ENCODE measurements around the gene THTPA.

THTPA gene

GRCh38 chr14:23555882-23556699, at the start of gene THTPA:
Gene THTPA (plus strand): TSS chr14:23556271. CDS start chr14:23556758, 487 bp downstream.
- Histone ChIP-seq H3K27me3 (ENCODE audit: control insufficient read depth, insufficient read depth, low read length) (no peaks in the 10 kb centered on the region), H3K27ac (ENCODE audit: low read length) (peak within 1 kb of the TSS; percentile 51), H3K9me3 (ENCODE audit: control insufficient read depth, low read depth, low read length) (no peaks in the 10 kb centered on the region), H3K4me1 (ENCODE audit: control insufficient read depth, low read depth, low read length) (peaks cover 8% of the 10 kb centered on the region), H3K4me3 (ENCODE audit: low read length) (peak within 1 kb of the TSS; percentile 74), H3K36me3 (ENCODE audit: control insufficient read depth, low read depth, low read length) (peaks cover 14% of the 10 kb centered on the region), H3K9ac (ENCODE audit: low read length) (peak within 1 kb of the TSS; percentile 74)

- H3K9me3 ChIP-seq (ENCODE audit: control insufficient read depth, low read depth, low read length), result no peaks in the 10 kb centered on the region
- H3K4me3 ChIP-seq (ENCODE audit: low read length), result no peak overlapping the region
- no peaks in the 10 kb centered on the region for H3K36me3 ChIP-seq (ENCODE audit: control insufficient read depth, low read depth, low read length)
- H3K9ac ChIP-seq (ENCODE audit: low read length), result no peak overlapping the region
- no peaks in the 10 kb centered on the region for H3K4me1 ChIP-seq (ENCODE audit: control insufficient read depth, low read depth, low read length)
- no peak overlapping the region for H3K27ac ChIP-seq (ENCODE audit: low read length)
- H3K27me3 ChIP-seq (ENCODE audit: control insufficient read depth, insufficient read depth, low read length), result peaks cover 5% of the 10 kb centered on the region
These were observed 43.9 kb upstream of the THTPA start for GRCh38 chr14:23512156-23512555.

GRCh38 chr14:23513005-23513817, 42.9 kb upstream of the THTPA start:
- no peak overlapping the region for H3K27ac ChIP-seq (ENCODE audit: low read length)
- no peak overlapping the region for H3K9ac ChIP-seq (ENCODE audit: low read length)
- H3K4me1 ChIP-seq (ENCODE audit: control insufficient read depth, low read depth, low read length), result peaks cover 6% of the 10 kb centered on the region
- peaks cover 5% of the 10 kb centered on the region for H3K27me3 ChIP-seq (ENCODE audit: control insufficient read depth, insufficient read depth, low read length)
- H3K4me3 ChIP-seq (ENCODE audit: low read length), result no peak overlapping the region
- H3K9me3 ChIP-seq (ENCODE audit: control insufficient read depth, low read depth, low read length), result no peaks in the 10 kb centered on the region
- no peaks in the 10 kb centered on the region for H3K36me3 ChIP-seq (ENCODE audit: control insufficient read depth, low read depth, low read length)

GRCh38 chr14:23513818-23514643, 42.0 kb upstream of the THTPA start:
- Histone ChIP-seq H3K4me1 (ENCODE audit: control insufficient read depth, low read depth, low read length) (peaks cover 14% of the 10 kb centered on the region), H3K27me3 (ENCODE audit: control insufficient read depth, insufficient read depth, low read length) (peaks cover 5% of the 10 kb centered on the region), H3K27ac (ENCODE audit: low read length) (no peak overlapping the region), H3K36me3 (ENCODE audit: control insufficient read depth, low read depth, low read length) (no peaks in the 10 kb centered on the region), H3K9ac (ENCODE audit: low read length) (no peak overlapping the region), H3K4me3 (ENCODE audit: low read length) (no peak overlapping the region), H3K9me3 (ENCODE audit: control insufficient read depth, low read depth, low read length) (no peaks in the 10 kb centered on the region)

GRCh38 chr14:23514644-23514957, 41.5 kb upstream of the THTPA start:
- Histone ChIP-seq H3K27ac (ENCODE audit: low read length) (no peak overlapping the region), H3K4me1 (ENCODE audit: control insufficient read depth, low read depth, low read length) (peaks cover 15% of the 10 kb centered on the region), H3K36me3 (ENCODE audit: control insufficient read depth, low read depth, low read length) (no peaks in the 10 kb centered on the region), H3K9me3 (ENCODE audit: control insufficient read depth, low read depth, low read length) (no peaks in the 10 kb centered on the region), H3K9ac (ENCODE audit: low read length) (no peak overlapping the region), H3K27me3 (ENCODE audit: control insufficient read depth, insufficient read depth, low read length) (peaks cover 5% of the 10 kb centered on the region), H3K4me3 (ENCODE audit: low read length) (no peak overlapping the region)

- H3K27ac ChIP-seq (ENCODE audit: low read length), result no peak overlapping the region
- no peaks in the 10 kb centered on the region for H3K36me3 ChIP-seq (ENCODE audit: control insufficient read depth, low read depth, low read length)
- no peaks in the 10 kb centered on the region for H3K9me3 ChIP-seq (ENCODE audit: control insufficient read depth, low read depth, low read length)
- no peak overlapping the region for H3K4me3 ChIP-seq (ENCODE audit: low read length)
- peaks cover 5% of the 10 kb centered on the region for H3K27me3 ChIP-seq (ENCODE audit: control insufficient read depth, insufficient read depth, low read length)
- peaks cover 20% of the 10 kb centered on the region for H3K4me1 ChIP-seq (ENCODE audit: control insufficient read depth, low read depth, low read length)
- no peak overlapping the region for H3K9ac ChIP-seq (ENCODE audit: low read length)
These were observed 38.3 kb upstream of the THTPA start for GRCh38 chr14:23517650-23518326.

GRCh38 chr14:23518709-23519108, 37.4 kb upstream of the THTPA start:
- H3K9me3 ChIP-seq (ENCODE audit: control insufficient read depth, low read depth, low read length), result no peaks in the 10 kb centered on the region
- no peak overlapping the region for H3K4me3 ChIP-seq (ENCODE audit: low read length)
- H3K9ac ChIP-seq (ENCODE audit: low read length), result no peak overlapping the region
- H3K4me1 ChIP-seq (ENCODE audit: control insufficient read depth, low read depth, low read length), result peaks cover 20% of the 10 kb centered on the region
- no peak overlapping the region for H3K27ac ChIP-seq (ENCODE audit: low read length)
- no peaks in the 10 kb centered on the region for H3K36me3 ChIP-seq (ENCODE audit: control insufficient read depth, low read depth, low read length)
- peaks cover 5% of the 10 kb centered on the region for H3K27me3 ChIP-seq (ENCODE audit: control insufficient read depth, insufficient read depth, low read length)

GRCh38 chr14:23520899-23521533, 35.1 kb upstream of the THTPA start:
- Histone ChIP-seq H3K27me3 (ENCODE audit: control insufficient read depth, insufficient read depth, low read length) (peaks cover 5% of the 10 kb centered on the region), H3K9ac (ENCODE audit: low read length) (no peak overlapping the region), H3K4me3 (ENCODE audit: low read length) (no peak overlapping the region), H3K9me3 (ENCODE audit: control insufficient read depth, low read depth, low read length) (no peaks in the 10 kb centered on the region), H3K4me1 (ENCODE audit: control insufficient read depth, low read depth, low read length) (peaks cover 20% of the 10 kb centered on the region), H3K36me3 (ENCODE audit: control insufficient read depth, low read depth, low read length) (peaks cover 2% of the 10 kb centered on the region), H3K27ac (ENCODE audit: low read length) (no peak overlapping the region)

GRCh38 chr14:23521785-23522640, 34.1 kb upstream of the THTPA start:
- Histone ChIP-seq H3K9me3 (ENCODE audit: control insufficient read depth, low read depth, low read length) (no peaks in the 10 kb centered on the region), H3K36me3 (ENCODE audit: control insufficient read depth, low read depth, low read length) (peaks cover 12% of the 10 kb centered on the region), H3K9ac (ENCODE audit: low read length) (no peak overlapping the region), H3K4me1 (ENCODE audit: control insufficient read depth, low read depth, low read length) (peaks cover 20% of the 10 kb centered on the region), H3K4me3 (ENCODE audit: low read length) (no peak overlapping the region), H3K27me3 (ENCODE audit: control insufficient read depth, insufficient read depth, low read length) (no peaks in the 10 kb centered on the region), H3K27ac (ENCODE audit: low read length) (no peak overlapping the region)

- Histone ChIP-seq H3K9ac (ENCODE audit: low read length) (no peak overlapping the region), H3K27ac (ENCODE audit: low read length) (no peak overlapping the region), H3K9me3 (ENCODE audit: control insufficient read depth, low read depth, low read length) (no peaks in the 10 kb centered on the region), H3K4me3 (ENCODE audit: low read length) (no peak overlapping the region), H3K4me1 (ENCODE audit: control insufficient read depth, low read depth, low read length) (peaks cover 19% of the 10 kb centered on the region), H3K27me3 (ENCODE audit: control insufficient read depth, insufficient read depth, low read length) (no peaks in the 10 kb centered on the region), H3K36me3 (ENCODE audit: control insufficient read depth, low read depth, low read length) (peaks cover 17% of the 10 kb centered on the region)
These were observed 33.4 kb upstream of the THTPA start for GRCh38 chr14:23522643-23523198.
